Esophagus muscularis mucosa (tissue), 4 donors: Measurements from ENCODE around the gene STRN4. TPM values are rescaled to one million over a fixed set of nuclear protein-coding genes. Genes with fewer than 3 reads are reported as not detected.

Experiments
- DNase-seq: peaks from one replicate; pipeline ENCODE4 v3.0.0-alpha.2; 2017; ENCODE audit errors: extremely low spot score
- H3K27ac ChIP-seq, 4 donors: fragments of 200-600 bp; sonication (generic); replicated peaks in 1 of 4; 1 replicate in 3 of 4; 2 replicates in 1 of 4; pipeline ENCODE4 v1.5.1; 2016 to 2019; ENCODE audit warnings: mild to moderate bottlenecking in 1 of 4
- H3K27me3 ChIP-seq, 4 donors: fragments of 200-600 bp; sonication (generic); one replicate each; pipeline versions ENCODE4 v1.5.1 to v1.6.0; 2016 to 2019
- H3K36me3 ChIP-seq, 4 donors: fragments of 200-600 bp; sonication (generic); one replicate each; pipeline ENCODE4 v1.5.1; 2016 to 2019
- H3K4me1 ChIP-seq, 4 donors: fragments of 200-600 bp; sonication (generic); one replicate each; pipeline ENCODE4 v1.5.1; 2016 to 2019
- H3K4me3 ChIP-seq, 4 donors: fragments of 200-600 bp; sonication (generic); 1 replicate in 2 of 4; 2 replicates in 2 of 4; pipeline ENCODE4 v1.5.1; 2016 to 2019; ENCODE audit warnings: mild to moderate bottlenecking in 4 of 4, moderate library complexity in 1 of 4
- H3K9me3 ChIP-seq, 4 donors: fragments of 200-600 bp; sonication (generic); 1 replicate in 3 of 4; 2 replicates in 1 of 4; pipeline ENCODE4 v1.5.1; 2016 to 2019
- EP300 ChIP-seq: sonication (generic); formaldehyde crosslinking; IDR thresholded peaks from one replicate; pipeline ENCODE4 v1.6.1; 2017; ENCODE audit warnings: antibody characterized with exemption
- POLR2A ChIP-seq: fragments of 450-650 bp; IDR thresholded peaks from one replicate; pipeline ENCODE4 v1.6.1; 2017; ENCODE audit warnings: antibody characterized with exemption, moderate library complexity, mild to moderate bottlenecking, low read depth
- POLR2AphosphoS5 ChIP-seq, 2 donors: sonication (generic); formaldehyde crosslinking; IDR thresholded peaks; one replicate each; pipeline ENCODE4 v1.6.1; 2017; ENCODE audit warnings: antibody characterized with exemption in 2 of 2
- WGBS: methylation state at CpG from one replicate; pipeline ENCODE4 v1.1.5; 2018; 5-methylcytosine and 5-hydroxymethylcytosine counted together
- intact Hi-C: fragments of 100-400 bp; cut with DNase I; formaldehyde crosslinking; loops from one replicate; pipeline ENCODE4 v1.15.1; 2023
- total RNA-seq, 4 donors: library from RNA; depleted of rRNA; stranded (reverse); fragments of >200 nt; gene quantifications; one replicate each; pipeline versions ENCODE4 v1.1.0 to v1.2.1, GENCODE V29; 2016
- TF ChIP-seq, protein P1 (sequence below), 3 experiments: fragments of 200-600 bp in 2 of 3; fragments of 450-650 bp in 1 of 3; sonication (generic) in 2 of 3; IDR thresholded peaks; one replicate each; pipeline ENCODE4 v1.5.1; 2017 to 2019; ENCODE audit warnings: antibody characterized with exemption in 3 of 3, mild to moderate bottlenecking in 2 of 3, moderate library complexity in 1 of 3

STRN4 gene
- total RNA-seq, 4 donors from 2014 or later: 85.2 to 119 (median 101) TPM

DNA sequence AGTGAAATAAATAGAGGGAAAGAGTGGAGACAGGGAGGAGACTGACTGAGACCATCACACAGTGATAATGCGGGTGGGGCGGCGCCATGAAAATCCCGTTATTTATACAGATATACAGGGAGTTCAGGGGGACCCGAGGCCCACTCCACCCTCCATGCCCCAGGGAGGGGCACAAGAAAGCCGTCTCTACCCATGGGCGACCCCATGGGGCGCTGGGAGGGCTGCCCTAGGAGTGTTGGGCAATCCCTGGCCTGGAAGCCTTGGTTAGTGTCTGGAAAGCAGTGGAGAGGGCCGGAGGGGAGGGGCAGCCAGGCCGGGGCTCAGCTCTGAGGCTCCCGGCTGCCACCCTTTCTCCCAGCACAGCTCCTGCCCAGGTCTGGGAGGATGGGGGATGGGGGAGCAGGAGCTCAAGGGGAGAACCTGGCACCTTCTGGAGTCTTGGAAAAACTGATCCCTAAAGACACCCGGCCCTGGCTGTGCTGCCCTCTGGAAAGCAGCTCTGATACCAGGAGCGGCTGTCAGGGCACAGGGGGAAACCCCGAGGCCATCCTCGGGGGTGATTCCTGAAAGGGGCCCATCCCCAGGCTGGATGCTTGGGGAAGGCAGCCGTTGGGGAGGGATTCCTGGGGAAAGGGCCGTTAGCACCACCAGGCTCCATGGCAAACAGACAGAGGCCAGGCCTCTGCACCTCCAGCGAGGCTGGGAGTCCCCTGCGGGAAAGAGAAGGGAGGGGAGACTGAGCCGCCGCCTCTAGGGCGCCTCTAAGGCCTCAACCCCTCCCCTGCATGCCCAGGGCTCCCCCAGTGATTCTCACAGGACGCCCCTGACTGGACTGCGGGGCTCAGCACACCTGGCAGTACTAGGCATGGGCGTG, 26.4 kb downstream of the STRN4 start:
- no peak for TF ChIP-seq POLR2A
- TF ChIP-seq POLR2AphosphoS5 (IDR thresholded peaks at IDR 0.05): no peak
- TF ChIP-seq, protein P1, sequence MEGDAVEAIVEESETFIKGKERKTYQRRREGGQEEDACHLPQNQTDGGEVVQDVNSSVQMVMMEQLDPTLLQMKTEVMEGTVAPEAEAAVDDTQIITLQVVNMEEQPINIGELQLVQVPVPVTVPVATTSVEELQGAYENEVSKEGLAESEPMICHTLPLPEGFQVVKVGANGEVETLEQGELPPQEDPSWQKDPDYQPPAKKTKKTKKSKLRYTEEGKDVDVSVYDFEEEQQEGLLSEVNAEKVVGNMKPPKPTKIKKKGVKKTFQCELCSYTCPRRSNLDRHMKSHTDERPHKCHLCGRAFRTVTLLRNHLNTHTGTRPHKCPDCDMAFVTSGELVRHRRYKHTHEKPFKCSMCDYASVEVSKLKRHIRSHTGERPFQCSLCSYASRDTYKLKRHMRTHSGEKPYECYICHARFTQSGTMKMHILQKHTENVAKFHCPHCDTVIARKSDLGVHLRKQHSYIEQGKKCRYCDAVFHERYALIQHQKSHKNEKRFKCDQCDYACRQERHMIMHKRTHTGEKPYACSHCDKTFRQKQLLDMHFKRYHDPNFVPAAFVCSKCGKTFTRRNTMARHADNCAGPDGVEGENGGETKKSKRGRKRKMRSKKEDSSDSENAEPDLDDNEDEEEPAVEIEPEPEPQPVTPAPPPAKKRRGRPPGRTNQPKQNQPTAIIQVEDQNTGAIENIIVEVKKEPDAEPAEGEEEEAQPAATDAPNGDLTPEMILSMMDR (IDR thresholded peaks at IDR 0.05): no peak
- no peak for TF ChIP-seq EP300
- no peaks in the 10 kb centered on the region for H3K9me3 ChIP-seq
- H3K27ac ChIP-seq: peak overlapping the region in 3 of 4 donors; percentile 27 to 93 (median 86)
- intact Hi-C loops: no loop called here
- H3K36me3 ChIP-seq: peaks cover 38 to 56% (median 53%) of the 10 kb centered on the region in 4 donors
- WGBS: 80% methylated on average over 20 of the region's 25 CpGs
- H3K27me3 ChIP-seq: no peaks in the 10 kb centered on the region
- H3K4me1 ChIP-seq: peaks cover 25 to 48% (median 34%) of the 10 kb centered on the region in 4 donors
- no peak for DNase-seq
- no peak overlapping the region for H3K4me3 ChIP-seq

DNA sequence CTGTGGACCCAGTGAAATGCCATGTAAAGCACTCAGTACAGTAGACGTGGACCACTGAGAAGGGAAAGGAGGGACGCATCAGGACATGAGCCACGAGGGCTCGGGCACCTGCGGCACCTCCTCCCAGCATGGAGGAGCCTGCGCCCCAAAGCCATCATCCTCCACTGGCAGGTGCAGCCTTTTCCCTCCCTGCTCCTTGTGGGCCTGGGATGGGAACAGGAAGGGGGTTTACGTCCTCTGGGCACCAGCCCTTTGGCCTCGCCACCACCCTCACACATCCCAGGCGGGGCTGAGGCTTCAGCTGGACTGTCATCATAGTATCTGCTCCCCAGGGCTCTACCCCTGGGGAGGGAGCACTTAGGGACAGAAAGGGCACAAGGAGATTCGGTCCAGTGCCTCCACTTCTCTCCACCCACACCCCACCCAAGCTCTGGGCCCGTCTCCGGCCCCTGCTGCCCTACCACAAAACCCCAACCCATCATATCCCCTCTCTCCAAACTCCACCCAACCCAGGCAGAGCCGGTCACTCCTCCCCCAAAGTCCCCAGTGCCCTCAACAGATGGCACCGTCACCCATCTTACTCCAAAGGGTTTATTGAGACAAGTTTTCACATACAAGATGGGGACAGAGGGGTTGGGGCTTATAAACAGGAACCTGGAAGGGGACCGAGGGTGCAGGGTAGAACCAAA, 27.2 kb downstream of the STRN4 start:
- intact Hi-C loops: no loop called here
- Histone ChIP-seq H3K27ac (peak overlapping the region; percentile 85 to 93 (median 88)), H3K9me3 (no peaks in the 10 kb centered on the region), H3K27me3 (no peaks in the 10 kb centered on the region), H3K36me3 (peaks cover 33 to 49% (median 45%) of the 10 kb centered on the region in 4 donors), H3K4me3 (no peak overlapping the region), H3K4me1 (peaks cover 28 to 53% (median 38%) of the 10 kb centered on the region in 4 donors)
- DNase-seq: no peak
- 85% methylated on average over 15 of the region's 15 CpGs for WGBS
- no peak for TF ChIP-seq EP300
- no peak for TF ChIP-seq POLR2AphosphoS5 (IDR thresholded peaks at IDR 0.05)
- TF ChIP-seq, protein P1 (IDR thresholded peaks at IDR 0.05): no peak
- no peak for TF ChIP-seq POLR2A

DNA sequence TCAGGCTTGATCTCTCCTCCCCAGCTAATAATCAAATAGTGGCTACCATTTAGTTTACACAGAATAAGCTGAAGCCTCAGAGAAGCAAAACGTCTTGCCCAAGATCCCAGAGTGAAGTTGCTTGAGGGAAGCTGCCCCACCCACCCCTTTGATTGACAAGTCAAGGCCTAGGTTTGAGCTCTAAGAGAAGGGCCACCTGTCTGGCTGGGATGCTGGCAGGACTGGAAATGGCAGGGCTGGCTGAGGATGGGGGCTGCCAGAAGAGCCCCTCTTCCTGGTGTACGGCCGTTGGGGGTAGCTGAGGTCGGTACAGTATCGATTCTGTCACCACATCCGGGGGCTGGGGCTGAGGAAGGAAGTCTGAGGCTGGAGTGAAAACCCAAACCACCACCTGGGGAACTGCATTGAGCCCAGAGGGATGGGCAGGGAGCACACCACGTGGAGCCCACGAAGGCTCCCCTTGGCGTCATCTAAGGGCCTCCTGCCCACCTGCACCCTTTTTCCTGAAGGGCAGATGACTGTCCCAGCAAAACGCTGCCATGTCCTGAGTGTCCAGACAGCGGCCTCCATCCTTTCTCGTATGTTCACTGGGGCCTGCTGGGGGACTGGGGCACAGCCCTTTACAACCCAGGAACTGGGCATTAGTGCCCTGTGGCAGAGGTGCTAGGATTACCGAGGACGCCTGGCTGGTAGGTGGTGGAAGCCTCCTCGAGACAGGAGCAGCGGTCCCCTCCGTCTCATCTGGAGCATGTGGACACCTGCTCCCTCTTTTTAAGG, 27.9 kb downstream of the STRN4 start:
- peak overlapping the region; percentile 85 to 93 (median 88) for H3K27ac ChIP-seq
- WGBS: 55% methylated on average over 9 of the region's 17 CpGs
- intact Hi-C loops: no loop called here
- peak overlapping the region in 3 of 4 donors; percentile 67 to 95 (median 84) for H3K4me3 ChIP-seq
- TF ChIP-seq EP300: no peak
- no peak for TF ChIP-seq POLR2AphosphoS5 (IDR thresholded peaks at IDR 0.05)
- TF ChIP-seq, protein P1 (IDR thresholded peaks at IDR 0.05): no peak
- peaks cover 28 to 60% (median 45%) of the 10 kb centered on the region in 4 donors for H3K4me1 ChIP-seq
- no peaks in the 10 kb centered on the region for H3K27me3 ChIP-seq
- H3K36me3 ChIP-seq: peaks cover 26 to 41% (median 38%) of the 10 kb centered on the region in 4 donors
- no peak for DNase-seq
- H3K9me3 ChIP-seq: no peaks in the 10 kb centered on the region

DNA sequence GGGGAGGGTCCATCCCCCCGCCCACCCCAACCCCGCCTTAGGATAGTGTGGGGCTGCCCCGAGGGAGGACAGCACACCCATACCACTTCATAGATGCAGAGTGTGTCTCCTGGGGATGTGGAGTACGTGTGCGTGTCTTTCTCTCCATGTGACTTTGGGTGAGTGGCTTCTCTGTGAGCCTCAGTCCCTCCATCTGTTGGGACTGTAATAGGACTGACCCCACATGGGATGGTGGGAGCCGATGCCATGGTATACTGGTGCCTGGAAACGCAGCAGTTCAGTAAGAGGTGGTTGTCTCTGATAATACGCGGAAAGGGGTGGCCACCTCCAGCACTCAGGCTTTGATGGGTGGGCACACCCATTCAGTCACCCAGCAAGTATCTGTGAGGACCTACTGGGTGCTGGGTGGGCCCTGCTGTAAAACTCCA, 28.5 kb downstream of the STRN4 start:
- 20% methylated on average over 7 of the region's 9 CpGs for WGBS
- peak overlapping the region; percentile 67 to 95 (median 76) for H3K4me3 ChIP-seq
- H3K4me1 ChIP-seq: peaks cover 28 to 59% (median 47%) of the 10 kb centered on the region in 4 donors
- no peak for DNase-seq
- H3K36me3 ChIP-seq: peaks cover 21 to 35% (median 32%) of the 10 kb centered on the region in 4 donors
- intact Hi-C loops: no loop called here
- H3K27ac ChIP-seq: peak overlapping the region; percentile 85 to 93 (median 88)
- no peaks in the 10 kb centered on the region for H3K27me3 ChIP-seq
- H3K9me3 ChIP-seq: no peaks in the 10 kb centered on the region
- TF ChIP-seq, protein P1 (IDR thresholded peaks at IDR 0.05): no peak
